ENCODE measurements around the gene SOX6. TPM values are rescaled to one million over a fixed set of nuclear protein-coding genes. Genes with fewer than 3 reads are reported as not detected.

Gene SOX6
- polyA plus RNA-seq, 1 donor (not counting 4 experiments of a cell fraction or from before 2014, with no cell fraction given): 6.0 TPM

GRCh38 chr11:15936011-15936410 lies 420.3 kb downstream of the SOX6 start:
- Histone ChIP-seq H3K9me3 (ENCODE audit: control insufficient read depth, low read depth, low read length) (no peaks in the 10 kb centered on the region), H3K27me3 (ENCODE audit: control insufficient read depth, extremely low read depth, insufficient read depth, low read length) (no peaks in the 10 kb centered on the region), H3K9ac (ENCODE audit: control insufficient read depth, extremely low read depth, insufficient read depth, low read length) (no peak overlapping the region), H2AFZ (ENCODE audit: control insufficient read depth, low read length) (no peak overlapping the region), H3K36me3 (ENCODE audit: control insufficient read depth in 2 of 2, extremely low read depth in 1 of 2, insufficient read depth in 2 of 2, low read length in 2 of 2) (no peaks in the 10 kb centered on the region), H3K79me2 (ENCODE audit: control insufficient read depth, insufficient read depth, low read length) (no peaks in the 10 kb centered on the region), H3K4me2 (ENCODE audit: control insufficient read depth, extremely low read depth, insufficient read depth, low read depth, low read length) (no peak overlapping the region), H3K9me1 (ENCODE audit: control insufficient read depth, extremely low read depth, insufficient read depth, low read length) (no peaks in the 10 kb centered on the region), H3K4me3 (ENCODE audit: control insufficient read depth in 2 of 3, extremely low read depth in 1 of 3, insufficient read depth in 2 of 3, low read depth in 1 of 3, low read length in 3 of 3) (no peak overlapping the region), H3K4me1 (ENCODE audit: control insufficient read depth, extremely low read depth, insufficient read depth, low read length) (peaks cover 7% of the 10 kb centered on the region), H4K20me1 (ENCODE audit: control insufficient read depth, extremely low read depth, insufficient read depth, low read length) (no peaks in the 10 kb centered on the region), H3K27ac (ENCODE audit: control insufficient read depth, insufficient read depth, low read length) (no peak overlapping the region)
- FAIRE-seq (no peak), DNase-seq (ENCODE audit: low read depth, low spot score) (no peak)
- dilution Hi-C loops (cut with MboI; ENCODE audit: extremely low pct_ligation_motif_present, low sequenced_read_pairs): no loop called here
- TF ChIP-seq EZH2 (IDR thresholded peaks at IDR 0.05; ENCODE audit: low read length) (no peak), CTCF (optimal IDR thresholded peaks at IDR 0.05 in 1 of 3, IDR thresholded peaks at IDR 0.05 in 1 of 3, conservative IDR thresholded peaks at IDR 0.05 in 1 of 3; ENCODE audit: extremely low read depth in 1 of 3, insufficient read depth in 2 of 3, low read length in 3 of 3) (no peak)

- no peak for DNase-seq (ENCODE audit: low read depth, low spot score)
- peaks cover 7% of the 10 kb centered on the region for H3K4me1 ChIP-seq (ENCODE audit: control insufficient read depth, extremely low read depth, insufficient read depth, low read length)
- no peak overlapping the region for H2AFZ ChIP-seq (ENCODE audit: control insufficient read depth, low read length)
- no peak overlapping the region for H3K4me3 ChIP-seq (ENCODE audit: control insufficient read depth in 2 of 3, extremely low read depth in 1 of 3, insufficient read depth in 2 of 3, low read depth in 1 of 3, low read length in 3 of 3)
- no peak overlapping the region for H3K9ac ChIP-seq (ENCODE audit: control insufficient read depth, extremely low read depth, insufficient read depth, low read length)
- no peaks in the 10 kb centered on the region for H3K9me1 ChIP-seq (ENCODE audit: control insufficient read depth, extremely low read depth, insufficient read depth, low read length)
- H3K9me3 ChIP-seq (ENCODE audit: control insufficient read depth, low read depth, low read length): no peaks in the 10 kb centered on the region
- no peaks in the 10 kb centered on the region for H4K20me1 ChIP-seq (ENCODE audit: control insufficient read depth, extremely low read depth, insufficient read depth, low read length)
- H3K27me3 ChIP-seq (ENCODE audit: control insufficient read depth, extremely low read depth, insufficient read depth, low read length): no peaks in the 10 kb centered on the region
- no peak for TF ChIP-seq EZH2 (IDR thresholded peaks at IDR 0.05; ENCODE audit: low read length)
- no peak for TF ChIP-seq CTCF (optimal IDR thresholded peaks at IDR 0.05 in 1 of 3, IDR thresholded peaks at IDR 0.05 in 1 of 3, conservative IDR thresholded peaks at IDR 0.05 in 1 of 3; ENCODE audit: extremely low read depth in 1 of 3, insufficient read depth in 2 of 3, low read length in 3 of 3)
- no peak for FAIRE-seq
- no peak overlapping the region for H3K4me2 ChIP-seq (ENCODE audit: control insufficient read depth, extremely low read depth, insufficient read depth, low read depth, low read length)
- H3K36me3 ChIP-seq (ENCODE audit: control insufficient read depth in 2 of 2, extremely low read depth in 1 of 2, insufficient read depth in 2 of 2, low read length in 2 of 2): no peaks in the 10 kb centered on the region
- H3K27ac ChIP-seq (ENCODE audit: control insufficient read depth, insufficient read depth, low read length): no peak overlapping the region
- H3K79me2 ChIP-seq (ENCODE audit: control insufficient read depth, insufficient read depth, low read length): no peaks in the 10 kb centered on the region
- dilution Hi-C loops (cut with MboI; ENCODE audit: extremely low pct_ligation_motif_present, low sequenced_read_pairs): no loop called here
Observed at GRCh38 chr11:15935373-15935772, 421.0 kb downstream of the SOX6 start.

Data from keratinocyte (primary cell).